Activated CD4-positive, alpha-beta T cell treated with anti-CD3 and anti-CD28 coated beads, Interleukin-2, amount 10 ng/mL, durations not matched to agents 7 days and 5 days (primary cell): ENCODE data around the gene HLA-DQB1. TPM values are rescaled to one million over a fixed set of nuclear protein-coding genes. Genes with fewer than 3 reads are reported as not detected.
A peak's percentile ranks its signal among the peaks of the same experiment; 100 is the strongest.
"Not testable (repeated sequence)": the region's sequence is repeated elsewhere in the genome, so short reads cannot be mapped to it uniquely, and the experiment has no call there.

Experiments
- CTCF ChIA-PET: fragments of 350-600 bp; sonication (Branson Sonifier 250); formaldehyde crosslinking; loops from one replicate; lab custom pipeline; 2021; ENCODE audit warnings: antibody characterized with exemption; lab: Charles Lee
- POLR2A ChIA-PET: fragments of 350-600 bp; sonication (Branson Sonifier 250); formaldehyde crosslinking; loops from one replicate; lab custom pipeline; 2021; ENCODE audit warnings: antibody characterized with exemption; lab: Charles Lee
- DNase-seq: peaks from one replicate; pipeline ENCODE4 v3.0.0-alpha.2; 2020
- H3K27ac Mint-ChIP-seq: one replicate; pipeline ENCODE4 v1.8.0; 2021; ENCODE audit warnings: mild to moderate bottlenecking, moderate library complexity, mixed read lengths
- H3K27me3 Mint-ChIP-seq: one replicate; pipeline ENCODE4 v1.8.0; 2021; ENCODE audit warnings: mixed read lengths
- H3K36me3 Mint-ChIP-seq: one replicate; pipeline ENCODE4 v1.8.0; 2021; ENCODE audit warnings: low read depth, mixed read lengths
- H3K4me1 Mint-ChIP-seq: one replicate; pipeline ENCODE4 v1.8.0; 2021; ENCODE audit warnings: mixed read lengths
- H3K4me3 Mint-ChIP-seq: one replicate; pipeline ENCODE4 v1.8.0; 2021; ENCODE audit warnings: mild to moderate bottlenecking, moderate library complexity, mixed read lengths
- H3K9me3 Mint-ChIP-seq: one replicate; pipeline ENCODE4 v1.8.0; 2021; ENCODE audit warnings: mixed read lengths
- total RNA-seq, 2 experiments: library from RNA; stranded (reverse); gene quantifications; one replicate each; pipeline ENCODE4 v1.2.3, GENCODE V29; 2021

HLA-DQB1 gene
- total RNA-seq, 2 experiments from 2014 or later = 24.1 to 26.0 TPM

DNA sequence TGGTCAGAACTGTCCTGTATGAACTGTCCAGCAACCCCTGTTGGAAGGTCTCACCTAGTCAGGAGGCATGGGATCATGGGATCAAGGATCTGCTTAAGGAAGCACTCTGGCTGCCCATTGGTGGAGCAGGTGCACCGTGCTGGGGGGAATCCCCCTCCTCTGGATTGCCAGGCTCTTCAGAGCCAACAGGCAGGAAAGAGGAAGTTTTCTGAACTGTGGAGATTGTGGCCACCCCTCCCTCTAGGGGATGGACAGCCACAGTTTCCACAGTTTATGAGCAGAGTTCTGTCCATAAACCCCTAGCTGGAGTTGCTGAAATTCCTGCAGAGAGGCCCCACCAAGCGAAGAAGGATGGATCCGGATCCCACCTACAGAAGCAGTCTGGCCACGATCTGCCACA is 13.0 kb upstream of the HLA-DQB1 start:
- H3K4me1 Mint-ChIP-seq = peaks cover 11% of the 10 kb centered on the region
- POLR2A ChIA-PET = no interaction called here
- peaks cover 34% of the 10 kb centered on the region for H3K9me3 Mint-ChIP-seq
- peaks cover 24% of the 10 kb centered on the region for H3K36me3 Mint-ChIP-seq
- H3K27ac Mint-ChIP-seq = no peak overlapping the region
- CTCF ChIA-PET = no interaction called here
- H3K27me3 Mint-ChIP-seq = peaks cover 53% of the 10 kb centered on the region
- H3K4me3 Mint-ChIP-seq = no peak overlapping the region
- no peak for DNase-seq

DNA sequence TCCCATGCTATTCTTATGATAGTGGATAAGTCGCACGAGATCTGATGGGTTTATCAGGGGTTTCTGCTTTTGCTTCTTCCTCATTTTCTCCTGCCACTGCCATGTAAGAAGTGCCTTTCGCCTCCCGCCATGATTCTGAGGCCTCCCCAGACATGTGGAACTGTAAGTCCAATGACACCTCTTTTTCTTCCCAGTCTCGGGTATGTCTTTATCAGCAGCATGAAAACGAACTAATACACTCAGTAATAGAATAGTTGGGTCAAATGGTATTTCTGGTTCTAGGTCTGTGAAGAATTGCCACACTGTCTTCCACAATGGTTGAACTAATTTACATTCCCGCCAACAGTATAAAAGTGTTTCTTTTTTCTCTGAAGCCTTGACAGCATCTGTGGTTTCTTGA is 7.7 kb upstream of the HLA-DQB1 start:
- peaks cover 42% of the 10 kb centered on the region for H3K27me3 Mint-ChIP-seq
- H3K4me1 Mint-ChIP-seq, CTCF ChIA-PET, DNase-seq, H3K4me3 Mint-ChIP-seq, POLR2A ChIA-PET, H3K27ac Mint-ChIP-seq: not testable (repeated sequence)
- H3K9me3 Mint-ChIP-seq = peaks cover 30% of the 10 kb centered on the region
- H3K36me3 Mint-ChIP-seq = peaks cover 21% of the 10 kb centered on the region

DNA sequence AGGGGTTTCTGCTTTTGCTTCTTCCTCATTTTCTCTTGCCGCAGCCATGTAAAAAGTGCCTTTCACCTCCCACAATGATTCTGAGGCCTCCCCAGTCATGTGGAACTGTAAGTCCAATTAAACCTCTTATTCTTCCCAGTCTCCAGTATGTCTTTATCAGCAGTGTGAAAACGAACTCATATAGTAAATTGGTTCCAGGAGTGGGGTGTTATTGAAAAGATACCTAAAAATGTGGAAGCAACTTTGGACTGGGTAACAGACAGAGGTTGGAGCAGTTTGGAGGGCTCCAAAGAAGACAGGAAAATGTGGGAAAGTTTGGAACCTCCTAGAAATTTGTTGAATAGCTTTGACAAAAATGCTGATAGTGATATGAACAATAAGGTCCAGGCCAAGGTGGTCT is 5.5 kb upstream of the HLA-DQB1 start:
- Mint-ChIP-seq H3K4me1 (peaks cover 19% of the 10 kb centered on the region), H3K27me3 (peaks cover 23% of the 10 kb centered on the region), H3K9me3 (peaks cover 18% of the 10 kb centered on the region)
- DNase-seq, H3K4me3 Mint-ChIP-seq, H3K36me3 Mint-ChIP-seq, CTCF ChIA-PET, POLR2A ChIA-PET, H3K27ac Mint-ChIP-seq: not testable (repeated sequence)

DNA sequence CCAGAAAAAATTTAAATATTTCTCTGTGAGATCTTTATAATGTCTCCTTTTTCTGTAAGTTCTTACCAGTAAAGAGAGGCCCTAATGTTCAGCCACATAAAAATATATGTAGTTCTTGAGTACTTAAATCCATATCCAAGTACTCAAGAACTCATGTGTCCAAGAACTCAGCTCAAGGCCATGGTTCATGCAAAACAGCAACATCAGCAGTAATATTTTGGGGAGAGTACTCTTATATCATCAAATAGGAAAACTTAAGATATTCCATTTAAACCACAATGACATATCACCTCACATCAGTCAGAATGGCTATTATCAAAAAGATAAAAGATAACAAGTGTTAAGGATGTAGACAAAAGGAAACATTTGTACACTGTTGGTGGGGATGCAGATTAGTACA is 3.4 kb upstream of the HLA-DQB1 start:
- H3K4me1 Mint-ChIP-seq = peaks cover 39% of the 10 kb centered on the region
- no peak overlapping the region for H3K27ac Mint-ChIP-seq
- H3K27me3 Mint-ChIP-seq = peaks cover 28% of the 10 kb centered on the region
- no peak for DNase-seq
- ChIA-PET CTCF (interaction anchor here (1.0 kb wide), 1 partner anchor 256 kb away, joined by 3 read pairs; no protein-coding TSS in a partner anchor), POLR2A (no interaction called here)
- H3K36me3 Mint-ChIP-seq = peaks cover 13% of the 10 kb centered on the region
- no peak overlapping the region for H3K4me3 Mint-ChIP-seq
- H3K9me3 Mint-ChIP-seq = peaks cover 16% of the 10 kb centered on the region

DNA sequence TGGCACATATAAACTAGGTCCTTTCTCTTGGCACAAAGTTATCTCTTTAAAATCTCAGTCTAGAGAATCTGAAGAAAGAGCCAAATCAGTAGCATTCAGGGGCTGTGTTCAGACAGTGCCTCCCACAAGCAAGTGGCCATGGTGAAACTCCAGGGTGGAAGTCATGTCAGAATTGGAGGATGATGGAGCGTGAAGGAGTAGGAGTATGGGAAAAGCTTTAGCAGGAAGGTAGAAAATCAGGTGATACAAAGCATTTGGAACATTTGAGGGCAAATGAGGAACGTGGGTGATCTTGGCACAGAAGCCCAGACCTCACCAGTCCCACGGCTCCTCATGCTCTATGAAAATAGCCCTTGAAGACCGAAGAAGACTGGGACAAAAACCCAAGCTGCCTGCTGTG is 2.8 kb upstream of the HLA-DQB1 start:
- H3K27ac Mint-ChIP-seq = peak overlapping the region; percentile 47
- ChIA-PET POLR2A (no interaction called here), CTCF (interaction anchor here (1.0 kb wide), 1 partner anchor 255 kb away, joined by 3 read pairs; no protein-coding TSS in a partner anchor)
- no peak for DNase-seq
- H3K4me1 Mint-ChIP-seq = peaks cover 42% of the 10 kb centered on the region
- H3K9me3 Mint-ChIP-seq = peaks cover 14% of the 10 kb centered on the region
- H3K36me3 Mint-ChIP-seq = peaks cover 12% of the 10 kb centered on the region
- peaks cover 24% of the 10 kb centered on the region for H3K27me3 Mint-ChIP-seq
- no peak overlapping the region for H3K4me3 Mint-ChIP-seq

DNA sequence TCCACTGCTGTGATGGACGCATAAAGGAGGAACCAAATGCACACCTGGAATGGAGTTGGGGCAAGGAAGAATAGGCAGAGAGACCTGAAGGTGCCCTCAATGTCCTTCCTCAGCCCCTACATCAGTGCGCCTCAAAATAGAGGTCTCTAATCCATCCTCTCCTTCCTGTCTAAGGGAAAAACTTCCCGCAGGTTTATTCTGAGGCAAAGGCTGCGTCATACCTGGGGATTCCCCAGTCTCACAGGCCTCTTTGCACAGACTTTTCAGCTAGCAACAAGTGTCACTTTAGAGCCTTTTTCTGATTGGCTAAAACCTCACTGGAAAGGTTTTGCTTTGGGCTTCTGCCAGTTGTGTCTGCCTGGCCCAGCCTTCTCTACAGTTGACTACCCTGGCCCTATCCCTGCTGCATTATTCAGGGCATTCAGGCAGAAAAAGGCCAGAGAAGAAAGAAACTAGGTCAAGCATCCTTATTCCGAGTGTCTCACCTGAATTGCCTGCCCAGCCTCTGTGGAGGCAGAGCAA is 1.8 kb upstream of the HLA-DQB1 start:
- peaks cover 49% of the 10 kb centered on the region for H3K4me1 Mint-ChIP-seq
- H3K9me3 Mint-ChIP-seq = peaks cover 8% of the 10 kb centered on the region
- H3K27ac Mint-ChIP-seq = no peak overlapping the region
- ChIA-PET POLR2A (no interaction called here), CTCF (no interaction called here)
- H3K36me3 Mint-ChIP-seq = peaks cover 10% of the 10 kb centered on the region
- DNase-seq = peak; percentile 58
- H3K4me3 Mint-ChIP-seq = no peak overlapping the region
- peaks cover 24% of the 10 kb centered on the region for H3K27me3 Mint-ChIP-seq

DNA sequence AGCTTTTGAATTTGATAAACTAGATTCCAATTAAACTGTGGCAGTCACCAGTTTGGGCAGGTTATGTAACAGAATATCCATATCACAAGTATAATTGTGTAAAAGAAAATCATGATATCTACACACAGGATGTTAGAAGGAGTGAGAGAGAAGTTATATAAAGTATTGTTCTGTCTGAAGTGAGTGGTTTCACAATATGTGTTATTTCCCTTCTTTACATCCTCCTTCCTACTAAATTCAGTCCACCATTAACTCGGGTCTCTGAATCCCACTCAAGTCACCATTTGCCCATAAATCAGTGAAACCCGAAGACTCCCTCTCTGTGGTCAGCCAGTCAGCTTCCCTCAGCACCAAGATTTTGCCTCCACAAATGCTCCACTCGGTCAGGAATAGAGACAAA is 796 bp downstream of the HLA-DQB1 start:
- no peaks in the 10 kb centered on the region for H3K9me3 Mint-ChIP-seq
- peaks cover 54% of the 10 kb centered on the region for H3K4me1 Mint-ChIP-seq

DNA sequence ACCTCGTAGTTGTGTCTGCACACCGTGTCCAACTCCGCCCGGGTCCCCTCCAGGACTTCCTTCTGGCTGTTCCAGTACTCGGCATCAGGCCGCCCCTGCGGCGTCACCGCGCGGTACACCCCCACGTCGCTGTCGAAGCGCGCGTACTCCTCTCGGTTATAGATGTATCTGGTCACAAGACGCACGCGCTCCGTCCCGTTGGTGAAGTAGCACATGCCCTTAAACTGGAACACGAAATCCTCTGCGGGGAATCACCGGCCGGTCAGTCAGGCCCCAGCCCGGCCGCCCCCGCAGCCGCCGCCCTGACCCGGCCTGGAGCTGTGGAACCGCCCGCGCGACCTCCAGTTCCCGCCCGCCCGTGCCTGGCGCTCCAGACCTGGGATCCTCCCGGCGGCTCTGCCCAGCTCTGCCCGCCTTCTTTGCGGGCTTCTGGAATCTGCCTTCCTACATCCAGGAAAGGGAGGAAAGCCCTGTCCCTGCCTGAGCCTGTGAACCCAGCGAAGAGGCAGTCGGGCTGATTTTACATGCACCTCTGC is 1.6 kb downstream of the HLA-DQB1 start:
- CTCF ChIA-PET = no interaction called here
- Mint-ChIP-seq H3K4me3 (peak overlapping the region; percentile 82), H3K36me3 (peaks cover 13% of the 10 kb centered on the region), H3K27me3 (peaks cover 24% of the 10 kb centered on the region), H3K9me3 (no peaks in the 10 kb centered on the region), H3K4me1 (peaks cover 62% of the 10 kb centered on the region), H3K27ac (peak overlapping the region; percentile 77)
- peak; percentile 11 for DNase-seq
- POLR2A ChIA-PET = no interaction called here

More for the DNA sequence above, 796 bp downstream of the HLA-DQB1 start:
- CTCF ChIA-PET = no interaction called here
- POLR2A ChIA-PET = no interaction called here
- peaks cover 24% of the 10 kb centered on the region for H3K27me3 Mint-ChIP-seq
- DNase-seq = no peak
- peak overlapping the region; percentile 82 for H3K4me3 Mint-ChIP-seq
- peaks cover 11% of the 10 kb centered on the region for H3K36me3 Mint-ChIP-seq
- H3K27ac Mint-ChIP-seq = peak overlapping the region; percentile 82

DNA sequence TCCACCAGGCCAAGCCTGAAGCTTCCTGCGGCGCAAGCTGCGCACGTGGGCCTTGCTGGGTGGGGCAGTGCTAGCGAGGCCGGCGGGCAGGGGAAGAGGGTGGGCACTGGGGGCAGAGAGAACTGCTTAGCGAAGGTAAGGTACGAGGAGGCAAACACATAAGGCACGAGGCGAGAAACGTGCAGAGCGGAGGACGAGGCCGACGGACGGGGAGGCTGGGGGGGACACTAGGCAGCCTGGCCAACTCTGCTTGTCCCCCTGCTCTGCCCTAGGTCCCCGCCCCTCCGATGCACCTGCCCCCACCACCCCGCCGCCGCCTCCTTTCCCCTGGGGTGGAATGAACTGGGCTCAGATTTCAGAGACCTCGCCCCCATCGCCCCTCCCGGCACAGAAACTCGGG is 2.1 kb downstream of the HLA-DQB1 start:
- Mint-ChIP-seq H3K9me3 (no peaks in the 10 kb centered on the region), H3K4me3 (peak overlapping the region; percentile 82), H3K4me1 (peaks cover 67% of the 10 kb centered on the region), H3K36me3 (peaks cover 18% of the 10 kb centered on the region), H3K27me3 (peaks cover 24% of the 10 kb centered on the region), H3K27ac (no peak overlapping the region)
- ChIA-PET POLR2A (no interaction called here), CTCF (no interaction called here)
- no peak for DNase-seq

DNA sequence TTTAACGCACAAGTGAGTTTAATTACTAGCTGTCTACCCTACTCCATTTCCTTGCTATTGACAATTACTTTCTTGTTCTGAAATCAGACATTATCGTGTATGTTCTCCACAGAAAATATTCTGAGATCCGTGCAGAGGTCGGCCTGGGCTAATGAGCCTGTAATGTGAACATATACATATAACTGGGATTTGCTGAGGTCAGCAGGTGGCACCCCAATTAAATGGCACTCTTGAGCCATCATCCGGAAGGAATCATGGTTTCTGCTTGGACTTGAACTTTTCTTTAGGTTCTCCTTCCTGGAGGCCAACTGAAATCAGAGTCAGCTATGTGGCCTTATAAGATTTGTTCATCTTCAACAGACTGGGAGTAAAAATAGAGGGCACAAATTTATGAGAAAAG is 3.6 kb downstream of the HLA-DQB1 start:
- Mint-ChIP-seq H3K4me3 (no peak overlapping the region), H3K4me1 (peaks cover 58% of the 10 kb centered on the region), H3K27ac (no peak overlapping the region), H3K9me3 (no peaks in the 10 kb centered on the region), H3K36me3 (peaks cover 19% of the 10 kb centered on the region), H3K27me3 (peaks cover 24% of the 10 kb centered on the region)
- POLR2A ChIA-PET = no interaction called here
- CTCF ChIA-PET = no interaction called here
- DNase-seq = no peak

DNA sequence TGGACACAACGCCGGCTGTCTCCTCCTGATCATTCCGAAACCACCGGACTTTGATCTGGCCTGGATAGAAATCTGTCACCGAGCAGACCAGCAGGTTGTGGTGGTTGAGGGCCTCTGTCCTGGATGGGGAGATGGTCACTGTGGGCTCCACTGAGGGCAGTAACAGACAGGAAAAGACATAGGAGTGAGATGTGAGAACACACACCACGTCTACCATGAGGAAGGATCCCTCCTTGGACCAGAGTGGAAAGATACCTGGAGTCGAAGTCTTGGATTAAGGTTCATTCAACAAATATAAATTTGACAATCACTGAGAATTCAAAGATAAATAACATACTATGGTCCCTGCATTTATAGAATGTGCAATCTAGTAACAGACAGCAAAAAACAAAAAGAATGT is 4.4 kb downstream of the HLA-DQB1 start:
- H3K27me3 Mint-ChIP-seq = peaks cover 24% of the 10 kb centered on the region
- DNase-seq = no peak
- POLR2A ChIA-PET = no interaction called here
- H3K4me1 Mint-ChIP-seq = peaks cover 51% of the 10 kb centered on the region
- CTCF ChIA-PET = interaction anchor here (0.6 kb wide), 1 partner anchor 265 kb away, joined by 3 read pairs; no protein-coding TSS in a partner anchor
- peaks cover 19% of the 10 kb centered on the region for H3K36me3 Mint-ChIP-seq
- no peak overlapping the region for H3K27ac Mint-ChIP-seq
- H3K4me3 Mint-ChIP-seq = no peak overlapping the region
- H3K9me3 Mint-ChIP-seq = no peaks in the 10 kb centered on the region

DNA sequence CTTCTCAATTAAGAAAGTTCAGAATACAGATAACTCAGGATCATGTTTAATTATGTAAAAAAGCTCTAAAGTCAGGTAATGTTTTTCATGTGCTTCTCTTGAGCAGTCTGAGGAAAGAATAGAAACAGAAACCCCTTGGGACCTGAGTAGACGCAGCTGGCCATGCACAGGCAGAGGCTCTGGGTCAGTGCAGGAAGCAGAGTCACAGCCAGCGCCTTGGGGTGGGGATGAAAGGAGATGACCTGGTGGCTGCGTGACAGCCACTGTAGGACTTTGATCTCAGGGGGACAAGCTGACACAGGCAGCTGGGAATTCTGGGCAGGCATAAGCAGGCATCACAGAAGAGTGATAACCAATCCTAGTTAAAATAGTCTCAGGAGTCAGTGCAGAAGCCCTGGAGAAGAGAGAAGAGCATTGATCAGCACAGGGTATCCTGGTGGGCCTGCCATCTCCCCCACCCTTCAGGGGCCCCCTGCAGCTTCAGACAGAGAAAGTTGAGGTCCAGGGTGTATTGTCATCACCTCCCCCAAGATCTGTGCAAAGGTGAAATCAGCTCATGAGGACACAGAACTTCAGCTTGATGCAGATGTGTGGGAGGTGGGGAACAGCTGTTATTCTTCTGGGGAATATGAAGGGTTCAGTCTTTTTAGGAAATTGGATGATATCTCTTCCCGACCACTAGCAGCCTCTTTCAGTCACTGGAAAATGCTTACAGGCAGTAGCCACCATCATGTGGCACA is 6.4 kb downstream of the HLA-DQB1 start:
- Mint-ChIP-seq H3K4me3 (no peak overlapping the region), H3K36me3 (peaks cover 10% of the 10 kb centered on the region), H3K27me3 (peaks cover 6% of the 10 kb centered on the region), H3K4me1 (peaks cover 32% of the 10 kb centered on the region), H3K27ac (peak overlapping the region; percentile 43), H3K9me3 (peaks cover 4% of the 10 kb centered on the region)
- no peak for DNase-seq
- POLR2A ChIA-PET = no interaction called here
- CTCF ChIA-PET = no interaction called here

DNA sequence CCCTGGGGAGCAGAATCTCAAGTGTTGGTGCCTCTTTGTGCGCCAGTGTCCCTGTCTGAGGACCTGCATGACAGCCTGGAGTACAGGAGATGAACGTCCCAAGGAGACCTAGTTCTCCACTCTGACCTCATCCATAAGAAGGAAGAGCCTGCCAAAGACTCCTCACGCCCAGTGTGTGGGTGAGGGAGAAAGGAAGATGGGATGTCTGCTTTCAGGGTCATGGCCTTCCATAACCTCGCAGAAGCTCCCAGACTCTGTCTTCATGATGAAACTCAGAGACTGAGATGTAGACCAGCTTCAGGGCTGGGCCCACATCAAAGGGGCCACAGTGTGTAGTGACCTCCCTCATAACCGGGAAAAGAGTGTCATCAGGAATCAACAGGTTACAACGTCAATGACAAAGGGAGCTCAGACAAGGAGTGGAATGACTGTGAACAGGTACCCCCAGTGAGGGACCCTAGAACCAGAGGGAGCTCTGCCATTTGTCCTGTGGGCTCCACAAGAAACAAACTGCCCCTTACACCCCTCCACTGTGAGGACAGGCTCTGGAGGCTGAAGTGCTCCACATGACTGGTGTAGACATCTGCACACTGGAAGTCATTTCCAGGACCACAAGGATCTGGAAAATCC is 8.1 kb downstream of the HLA-DQB1 start:
- H3K9me3 Mint-ChIP-seq = peaks cover 4% of the 10 kb centered on the region

More for the DNA sequence above, 8.1 kb downstream of the HLA-DQB1 start:
- ChIA-PET CTCF (no interaction called here), POLR2A (no interaction called here)
- H3K27me3 Mint-ChIP-seq = no peaks in the 10 kb centered on the region
- H3K4me3 Mint-ChIP-seq = no peak overlapping the region
- H3K36me3 Mint-ChIP-seq = peaks cover 8% of the 10 kb centered on the region
- H3K27ac Mint-ChIP-seq = no peak overlapping the region
- no peak for DNase-seq
- H3K4me1 Mint-ChIP-seq = peaks cover 21% of the 10 kb centered on the region
